ENCODE data around the gene CALD1.

DNA sequence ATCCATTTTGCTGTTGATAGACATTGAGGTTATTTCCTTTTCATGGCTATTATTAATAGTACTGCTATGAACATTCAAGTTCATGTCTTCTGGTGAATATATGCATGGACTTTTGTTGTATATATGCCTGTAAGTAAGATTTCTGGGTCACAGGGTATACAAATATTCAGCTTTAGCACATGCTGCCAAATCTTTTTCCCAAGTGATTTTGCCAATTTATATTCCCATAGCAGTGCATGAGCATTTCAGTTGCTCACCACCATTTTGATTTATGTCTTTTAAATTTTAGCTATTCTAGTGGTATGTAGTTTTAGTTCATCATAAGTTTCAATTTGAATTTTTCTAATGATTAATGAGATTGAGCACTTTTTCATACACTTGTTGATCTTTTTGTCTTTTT, 59.9 kb downstream of the CALD1 start:
- TF ChIP-seq, protein P1, sequence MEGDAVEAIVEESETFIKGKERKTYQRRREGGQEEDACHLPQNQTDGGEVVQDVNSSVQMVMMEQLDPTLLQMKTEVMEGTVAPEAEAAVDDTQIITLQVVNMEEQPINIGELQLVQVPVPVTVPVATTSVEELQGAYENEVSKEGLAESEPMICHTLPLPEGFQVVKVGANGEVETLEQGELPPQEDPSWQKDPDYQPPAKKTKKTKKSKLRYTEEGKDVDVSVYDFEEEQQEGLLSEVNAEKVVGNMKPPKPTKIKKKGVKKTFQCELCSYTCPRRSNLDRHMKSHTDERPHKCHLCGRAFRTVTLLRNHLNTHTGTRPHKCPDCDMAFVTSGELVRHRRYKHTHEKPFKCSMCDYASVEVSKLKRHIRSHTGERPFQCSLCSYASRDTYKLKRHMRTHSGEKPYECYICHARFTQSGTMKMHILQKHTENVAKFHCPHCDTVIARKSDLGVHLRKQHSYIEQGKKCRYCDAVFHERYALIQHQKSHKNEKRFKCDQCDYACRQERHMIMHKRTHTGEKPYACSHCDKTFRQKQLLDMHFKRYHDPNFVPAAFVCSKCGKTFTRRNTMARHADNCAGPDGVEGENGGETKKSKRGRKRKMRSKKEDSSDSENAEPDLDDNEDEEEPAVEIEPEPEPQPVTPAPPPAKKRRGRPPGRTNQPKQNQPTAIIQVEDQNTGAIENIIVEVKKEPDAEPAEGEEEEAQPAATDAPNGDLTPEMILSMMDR (IDR thresholded peaks at IDR 0.05), result no peak
- no peak for TF ChIP-seq EZH2phosphoT487 (IDR thresholded peaks at IDR 0.05)
- no peak for TF ChIP-seq EZH2 (IDR thresholded peaks at IDR 0.05)

Measured in neural progenitor cell (in vitro differentiated cells).